K562 (cell line): ENCODE data around the gene CADPS2.

Experiments used
- SRSF9 ChIP-seq: fragments of 200-400 bp; formaldehyde crosslinking; IDR thresholded peaks from 2 replicates; pipeline ENCODE4 v1.6.1; 2017; ENCODE audit warnings: low read depth, low read length, borderline replicate concordance
- ZNF274 ChIP-seq: IDR thresholded peaks from 2 replicates; pipeline ENCODE4 v1.6.1; 2011; ENCODE audit warnings: low read depth, mild to moderate bottlenecking, low read length, moderate library complexity, borderline replicate concordance

DNA sequence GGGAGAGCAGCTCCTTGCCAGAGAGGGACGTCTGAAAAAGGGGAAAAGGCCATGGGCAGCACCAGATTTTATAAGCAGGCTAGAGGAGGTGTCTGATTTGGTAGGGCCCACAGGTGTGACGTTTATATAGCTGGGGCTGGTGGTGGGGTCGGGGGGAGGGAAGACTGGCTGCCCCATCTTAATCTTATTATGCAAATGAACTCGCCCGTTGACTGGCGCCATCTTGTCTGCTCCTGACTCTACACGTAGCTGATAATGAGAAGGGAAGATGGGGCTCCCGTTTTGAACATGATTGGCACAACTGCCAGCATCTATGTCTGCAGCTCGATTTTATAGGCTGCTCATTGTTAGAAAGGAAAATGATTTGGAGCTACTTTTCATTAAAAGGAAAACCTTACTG, 28.6 kb upstream of the CADPS2 start:
- TF ChIP-seq SRSF9 (no peak), ZNF274 (no peak)
